PC-3 (cell line): Measurements from ENCODE around the gene MTHFD1L. TPM values are rescaled to one million over a fixed set of nuclear protein-coding genes. Genes with fewer than 3 reads are reported as not detected.
A peak's percentile ranks its signal among the peaks of the same experiment; 100 is the strongest.

Experiments used
- ATAC-seq: fragments of 200-7000 bp; cut with Tn5 transposase; 2 replicates; pipeline ENCODE4 v1.9.1; 2020; ENCODE audit warnings: mild to moderate bottlenecking, moderate library complexity
- BruUV-seq: library from RNA; stranded (reverse); fragments of 400-500 nt; replicated peaks from 2 replicates; lab custom pipeline; 2021; lab: Mats Ljungman, UMichigan
- CTCF ChIA-PET: fragments of 300-600 bp; sonication (Branson Sonifier 250); formaldehyde crosslinking; loops from one replicate; lab custom pipeline; 2022; ENCODE audit warnings: antibody characterized with exemption; lab: Charles Lee
- POLR2A ChIA-PET: fragments of 300-600 bp; sonication (Branson Sonifier 250); formaldehyde crosslinking; loops from one replicate; lab custom pipeline; 2022; ENCODE audit warnings: antibody characterized with exemption; ENCODE audit not compliant: unreplicated experiment; lab: Charles Lee
- DNase-seq: peaks from one replicate; pipeline ENCODE4 v3.0.0-alpha.2; 2015
- H2AFZ ChIP-seq: fragments of 300-600 bp; sonication (generic); 2 replicates; pipeline ENCODE4 v1.6.0; 2016; ENCODE audit warnings: antibody characterized with exemption, low read length
- H3F3A ChIP-seq: fragments of 300-600 bp; sonication (generic); one replicate; pipeline ENCODE4 v1.6.0; 2017; ENCODE audit warnings: antibody characterized with exemption, low read length, control low read depth, mild to moderate bottlenecking; ENCODE audit not compliant: unreplicated experiment
- H3K27ac ChIP-seq: fragments of 300-600 bp; sonication (generic); 2 replicates; pipeline ENCODE4 v1.5.1; 2016; ENCODE audit warnings: mild to moderate bottlenecking, low read length
- H3K27me3 ChIP-seq: fragments of 300-600 bp; sonication (generic); 2 replicates; pipeline ENCODE4 v1.6.1; 2016; ENCODE audit warnings: low read length, mixed read lengths
- H3K36me3 ChIP-seq: fragments of 300-600 bp; sonication (generic); 2 replicates; pipeline ENCODE4 v1.6.1; 2016; ENCODE audit warnings: low read depth, mixed run types, low read length, mixed read lengths
- H3K4me1 ChIP-seq: fragments of 300-600 bp; sonication (generic); 2 replicates; pipeline ENCODE4 v1.5.1; 2016; ENCODE audit warnings: low read length; ENCODE audit not compliant: insufficient read depth
- H3K4me2 ChIP-seq: fragments of 300-600 bp; sonication (generic); 2 replicates; pipeline ENCODE4 v1.6.0; 2016; ENCODE audit warnings: low read length
- H3K4me3 ChIP-seq: fragments of 300-600 bp; sonication (generic); 2 replicates; pipeline ENCODE4 v1.5.1; 2016; ENCODE audit warnings: mild to moderate bottlenecking, low read length, mixed read lengths
- H3K79me2 ChIP-seq: fragments of 300-600 bp; sonication (generic); 2 replicates; pipeline ENCODE4 v1.6.1; 2017; ENCODE audit warnings: low read length, mixed read lengths
- H3K9ac ChIP-seq: fragments of 300-600 bp; sonication (generic); 2 replicates; pipeline ENCODE4 v1.6.0; 2016; ENCODE audit warnings: mild to moderate bottlenecking, low read length
- H3K9me2 ChIP-seq: fragments of 300-600 bp; sonication (generic); replicated peaks from 2 replicates; pipeline ENCODE4 v1.6.1; 2016; ENCODE audit warnings: mixed run types, low read length, mixed read lengths
- H3K9me3 ChIP-seq: fragments of 300-600 bp; sonication (generic); 2 replicates; pipeline ENCODE4 v1.6.1; 2016; ENCODE audit warnings: low read length, mixed read lengths
- H4K20me1 ChIP-seq: fragments of 300-600 bp; sonication (generic); 2 replicates; pipeline ENCODE4 v1.6.1; 2016; ENCODE audit warnings: low read length, mixed read lengths
- CTCF ChIP-seq: fragments of 300-600 bp; sonication (generic); conservative IDR thresholded peaks from 2 replicates; pipeline ENCODE4 v1.5.1; 2017; ENCODE audit warnings: antibody characterized with exemption, low read depth, mild to moderate bottlenecking, low read length
- EZH2 ChIP-seq: fragments of 300-600 bp; sonication (generic); IDR thresholded peaks from one replicate; pipeline ENCODE4 v1.6.1; 2017; ENCODE audit warnings: antibody characterized with exemption, mild to moderate bottlenecking, low read length; ENCODE audit not compliant: unreplicated experiment
- EZH2phosphoT487 ChIP-seq: fragments of 300-600 bp; sonication (generic); IDR thresholded peaks from 2 replicates; pipeline ENCODE4 v1.6.1; 2018; ENCODE audit warnings: mild to moderate bottlenecking, antibody characterized with exemption, low read length, borderline replicate concordance
- intact Hi-C: fragments of 100-400 bp; cut with micrococcal nuclease; formaldehyde crosslinking; loops from 2 replicates; pipeline ENCODE4 v1.9.0; 2023
- total RNA-seq: library from RNA; depleted of rRNA; stranded (reverse); fragments of >200 nt; gene quantifications from 2 replicates; pipeline ENCODE4 v1.2.3, GENCODE V29; 2014

Gene MTHFD1L
- total RNA-seq, 1 experiment from 2014 or later, result 11.9 TPM

DNA sequence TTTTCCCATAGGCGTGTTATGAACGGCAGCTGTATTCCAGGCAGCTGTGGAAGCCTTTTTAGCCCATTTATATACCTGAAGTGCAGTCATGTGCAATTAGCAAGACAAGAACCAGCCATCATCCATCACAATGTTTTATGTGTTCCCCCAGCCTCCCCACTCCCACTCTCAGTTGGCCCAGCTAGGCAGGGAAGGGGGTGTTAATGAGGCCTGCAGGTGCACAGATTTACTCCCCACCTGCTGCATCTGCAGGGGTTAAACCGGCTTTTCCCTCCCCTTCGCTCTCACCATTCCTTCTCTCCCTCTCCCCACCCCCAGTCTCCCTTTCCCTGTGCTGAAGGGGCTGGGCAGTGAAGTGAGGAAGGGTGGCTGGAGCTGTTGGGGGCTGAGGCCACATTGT lies 224.5 kb downstream of the MTHFD1L start:
- Histone ChIP-seq H3K4me2 (no peak overlapping the region), H3K9me3 (no peaks in the 10 kb centered on the region), H3K27me3 (no peaks in the 10 kb centered on the region), H3K27ac (no peak overlapping the region), H3K9ac (no peak overlapping the region), H3K4me1 (peaks cover 33% of the 10 kb centered on the region), H3K36me3 (no peaks in the 10 kb centered on the region), H3K4me3 (no peak overlapping the region), H2AFZ (no peak overlapping the region), H3K9me2 (no peaks in the 10 kb centered on the region), H3F3A (no peaks in the 10 kb centered on the region), H4K20me1 (no peaks in the 10 kb centered on the region), H3K79me2 (no peaks in the 10 kb centered on the region)
- BruUV-seq, result no TSS peak
- no peak for TF ChIP-seq EZH2
- no peak for TF ChIP-seq CTCF
- no peak for TF ChIP-seq EZH2phosphoT487
- ATAC-seq (no peak), DNase-seq (no peak)
- ChIA-PET CTCF (no interaction called here), POLR2A (no interaction called here)
- intact Hi-C loops, result loop anchor here (5.0 kb wide), 1 partner anchor 63 kb away; no protein-coding TSS in a partner anchor

DNA sequence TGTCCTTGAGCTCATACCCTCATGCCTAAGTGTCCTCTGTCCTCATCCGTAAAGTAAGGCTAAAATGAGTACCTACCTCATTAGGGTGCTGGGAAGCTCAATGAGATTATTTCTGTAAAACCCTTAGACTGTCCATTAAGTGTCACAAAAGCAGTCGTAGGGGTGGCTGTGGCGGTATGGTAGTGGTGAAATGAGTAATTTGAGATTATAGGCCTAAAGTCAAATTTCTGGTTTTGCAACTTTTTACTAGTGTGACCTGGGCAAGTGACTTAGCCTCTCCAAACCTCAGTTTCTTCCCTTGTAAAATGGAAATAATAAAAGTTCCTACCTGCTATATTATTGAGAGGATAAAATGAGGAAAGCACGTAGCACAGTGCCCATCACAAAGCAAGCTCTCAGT lies 226.1 kb downstream of the MTHFD1L start:
- CTCF ChIA-PET, result no interaction called here
- H3K4me1 ChIP-seq, result peaks cover 27% of the 10 kb centered on the region
- intact Hi-C loops, result no loop called here

More for the DNA sequence above, 226.1 kb downstream of the MTHFD1L start:
- POLR2A ChIA-PET, result no interaction called here
- no peaks in the 10 kb centered on the region for H3K36me3 ChIP-seq
- peak overlapping the region; percentile 66 for H3K9ac ChIP-seq
- H2AFZ ChIP-seq, result 0 out of 2 replicates have a peak overlapping the region, but pooled peaks have one; percentile 12
- peak overlapping the region; percentile 44; the same call in 1 of the 2 replicates for H3K4me3 ChIP-seq
- ATAC-seq, result peak; percentile 55
- H3K4me2 ChIP-seq, result peak overlapping the region; percentile 82
- no peaks in the 10 kb centered on the region for H3K79me2 ChIP-seq
- no peaks in the 10 kb centered on the region for H3K9me3 ChIP-seq
- peak; percentile 76 for DNase-seq
- H4K20me1 ChIP-seq, result no peaks in the 10 kb centered on the region
- TF ChIP-seq EZH2 (no peak), EZH2phosphoT487 (no peak), CTCF (no peak)
- H3K27ac ChIP-seq, result peak overlapping the region; percentile 90
- no peaks in the 10 kb centered on the region for H3K9me2 ChIP-seq
- no TSS peak for BruUV-seq
- H3K27me3 ChIP-seq, result no peaks in the 10 kb centered on the region
- no peaks in the 10 kb centered on the region for H3F3A ChIP-seq
